ACHN (cell line): ENCODE results near the gene SLC11A1.

ENCODE experiments used
- DNase-seq: peaks from one replicate; pipeline ENCODE4 v3.0.0-alpha.2; 2015
- in situ Hi-C: cut with HindIII; loops from 2 replicates; pipeline ENCODE4 v1.10.0; 2017; ENCODE audit warnings: low sequenced_read_pairs, low pct_ligation_motif_present, low pct_unique_long_range_greater_than_20kb

Gene SLC11A1

DNA sequence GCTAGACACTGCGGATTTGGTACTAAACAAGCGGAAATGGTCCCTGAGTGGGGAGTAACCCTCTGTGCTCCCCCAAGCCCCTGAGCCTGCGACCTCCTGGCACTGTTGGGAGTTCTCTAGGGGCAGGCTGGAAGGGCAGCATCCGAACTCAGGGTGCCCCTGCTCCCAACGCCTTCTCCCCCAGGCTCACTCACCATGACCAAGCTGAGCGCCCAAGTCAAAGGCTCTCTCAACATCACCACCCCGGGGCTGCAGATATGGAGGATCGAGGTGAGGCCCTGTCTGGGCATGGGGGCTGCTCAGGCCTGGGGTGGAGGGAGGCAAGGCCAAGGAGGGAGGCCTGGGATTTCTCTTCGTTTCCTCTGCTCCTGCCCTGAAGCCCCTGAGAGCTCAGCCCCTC is 41.5 kb downstream of the SLC11A1 start:
- DNase-seq = no peak
- in situ Hi-C loops = no loop called here

GRCh38 chr2:218425531-218425930 is 43.5 kb downstream of the SLC11A1 start:
- no peak for DNase-seq
- in situ Hi-C loops = no loop called here

DNA sequence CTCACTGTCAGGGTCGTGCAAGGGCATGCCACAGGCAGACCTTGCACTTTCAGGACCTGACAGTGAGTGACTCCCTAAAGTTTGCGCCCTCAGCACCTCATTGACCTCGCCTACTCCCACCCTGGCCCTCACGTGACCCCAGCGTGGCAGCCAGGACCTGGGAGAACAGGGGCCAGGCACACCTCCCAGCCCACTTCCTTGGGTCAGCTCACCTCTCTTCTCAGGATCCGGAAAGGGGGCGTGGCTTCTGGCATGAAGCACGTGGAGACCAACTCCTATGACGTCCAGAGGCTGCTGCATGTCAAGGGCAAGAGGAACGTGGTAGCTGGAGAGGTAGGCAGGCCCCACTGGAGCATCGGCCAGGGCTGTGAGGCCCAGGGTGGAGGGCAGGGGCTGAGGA is 45.7 kb downstream of the SLC11A1 start:
- in situ Hi-C loops = no loop called here
- DNase-seq = no peak

- in situ Hi-C loops = no loop called here
- no peak for DNase-seq
Observed at GRCh38 chr2:218428846-218429558, 46.9 kb downstream of the SLC11A1 start.

DNA sequence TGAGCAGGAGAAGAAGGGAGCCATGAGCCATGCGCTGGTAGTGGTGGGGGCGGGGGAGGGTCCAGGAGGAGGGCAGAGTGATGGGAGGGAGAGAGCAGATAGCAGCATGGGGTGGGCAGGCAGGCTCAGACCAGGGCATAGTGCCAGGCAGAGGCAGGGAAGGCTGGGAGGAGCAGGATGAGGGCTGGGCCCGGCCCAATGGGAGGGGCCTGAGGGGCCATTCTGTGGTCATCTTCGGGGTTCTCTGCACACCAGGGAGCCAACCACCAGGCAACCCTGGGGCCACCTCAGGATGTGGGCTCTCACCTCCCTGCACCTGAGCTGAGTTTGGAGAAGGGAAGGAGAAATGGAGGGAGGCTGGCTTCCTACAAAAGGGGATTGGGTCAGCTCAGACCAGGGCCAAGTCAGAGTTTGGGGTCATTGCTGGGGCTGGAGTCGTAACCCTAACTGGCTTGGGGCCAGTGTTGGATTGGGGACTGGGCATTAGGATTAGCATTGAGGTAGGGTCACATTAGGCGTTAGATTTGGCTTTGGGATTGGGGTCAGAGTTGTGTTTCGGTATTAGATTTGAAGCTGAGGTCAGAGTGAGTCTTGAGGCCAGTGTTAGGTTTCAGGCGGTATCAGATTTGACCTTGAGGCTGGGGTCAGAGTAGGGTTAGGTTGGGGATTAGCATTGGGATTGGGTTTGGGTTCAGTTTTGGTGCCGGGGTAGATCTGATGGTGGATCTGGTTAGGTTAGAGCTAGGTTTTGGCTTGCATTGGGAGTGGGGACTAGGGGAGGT is 48.0 kb downstream of the SLC11A1 start:
- in situ Hi-C loops = no loop called here
- no peak for DNase-seq

- in situ Hi-C loops = no loop called here
- no peak for DNase-seq
Observed at GRCh38 chr2:218430721-218431120, 48.6 kb downstream of the SLC11A1 start.

DNA sequence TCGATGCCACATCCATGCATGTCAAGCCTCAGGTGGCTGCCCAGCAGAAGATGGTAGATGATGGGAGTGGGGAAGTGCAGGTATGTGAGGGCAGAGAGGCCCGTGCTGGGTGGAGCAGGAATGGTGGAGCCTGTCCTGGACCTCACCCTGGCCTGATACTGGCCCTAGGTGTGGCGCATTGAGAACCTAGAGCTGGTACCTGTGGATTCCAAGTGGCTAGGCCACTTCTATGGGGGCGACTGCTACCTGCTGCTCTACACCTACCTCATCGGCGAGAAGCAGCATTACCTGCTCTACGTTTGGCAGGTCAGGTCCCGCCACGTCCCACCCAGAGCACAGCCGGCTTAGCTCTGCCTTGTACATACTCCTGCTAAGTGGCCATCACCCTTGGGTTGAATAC is 49.8 kb downstream of the SLC11A1 start:
- in situ Hi-C loops = no loop called here

DNA sequence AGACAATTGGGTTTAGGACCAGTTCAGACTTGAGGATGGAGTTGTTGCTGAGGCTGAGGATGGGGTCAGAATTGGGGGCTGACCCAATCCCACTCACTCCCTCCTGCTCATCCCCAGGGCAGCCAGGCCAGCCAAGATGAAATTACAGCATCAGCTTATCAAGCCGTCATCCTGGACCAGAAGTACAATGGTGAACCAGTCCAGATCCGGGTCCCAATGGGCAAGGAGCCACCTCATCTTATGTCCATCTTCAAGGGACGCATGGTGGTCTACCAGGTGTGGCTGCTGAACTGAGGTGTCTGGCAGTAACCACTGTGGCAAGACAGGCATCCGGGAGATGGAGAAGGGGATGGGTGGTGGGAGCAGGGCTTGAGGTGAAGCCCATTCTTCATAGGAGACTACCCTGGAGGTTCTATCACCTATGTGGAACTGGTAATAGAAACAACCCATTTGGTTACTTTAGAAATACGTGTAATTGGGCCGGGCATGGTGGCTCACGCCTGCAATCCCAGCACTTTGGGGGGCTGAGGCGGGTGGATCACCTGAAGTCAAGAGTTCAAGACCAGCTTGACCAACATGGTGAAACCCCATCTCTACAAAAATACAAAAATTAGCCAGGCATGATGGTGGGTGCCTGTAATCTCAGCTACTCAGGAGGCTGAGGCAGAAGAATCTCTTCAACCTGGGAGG is 50.7 kb downstream of the SLC11A1 start:
- in situ Hi-C loops = no loop called here
- DNase-seq = no peak

More for the DNA sequence above, 49.8 kb downstream of the SLC11A1 start:
- no peak for DNase-seq

GRCh38 chr2:218434456-218434855 is 52.4 kb downstream of the SLC11A1 start:
- DNase-seq = no peak
- in situ Hi-C loops = no loop called here

DNA sequence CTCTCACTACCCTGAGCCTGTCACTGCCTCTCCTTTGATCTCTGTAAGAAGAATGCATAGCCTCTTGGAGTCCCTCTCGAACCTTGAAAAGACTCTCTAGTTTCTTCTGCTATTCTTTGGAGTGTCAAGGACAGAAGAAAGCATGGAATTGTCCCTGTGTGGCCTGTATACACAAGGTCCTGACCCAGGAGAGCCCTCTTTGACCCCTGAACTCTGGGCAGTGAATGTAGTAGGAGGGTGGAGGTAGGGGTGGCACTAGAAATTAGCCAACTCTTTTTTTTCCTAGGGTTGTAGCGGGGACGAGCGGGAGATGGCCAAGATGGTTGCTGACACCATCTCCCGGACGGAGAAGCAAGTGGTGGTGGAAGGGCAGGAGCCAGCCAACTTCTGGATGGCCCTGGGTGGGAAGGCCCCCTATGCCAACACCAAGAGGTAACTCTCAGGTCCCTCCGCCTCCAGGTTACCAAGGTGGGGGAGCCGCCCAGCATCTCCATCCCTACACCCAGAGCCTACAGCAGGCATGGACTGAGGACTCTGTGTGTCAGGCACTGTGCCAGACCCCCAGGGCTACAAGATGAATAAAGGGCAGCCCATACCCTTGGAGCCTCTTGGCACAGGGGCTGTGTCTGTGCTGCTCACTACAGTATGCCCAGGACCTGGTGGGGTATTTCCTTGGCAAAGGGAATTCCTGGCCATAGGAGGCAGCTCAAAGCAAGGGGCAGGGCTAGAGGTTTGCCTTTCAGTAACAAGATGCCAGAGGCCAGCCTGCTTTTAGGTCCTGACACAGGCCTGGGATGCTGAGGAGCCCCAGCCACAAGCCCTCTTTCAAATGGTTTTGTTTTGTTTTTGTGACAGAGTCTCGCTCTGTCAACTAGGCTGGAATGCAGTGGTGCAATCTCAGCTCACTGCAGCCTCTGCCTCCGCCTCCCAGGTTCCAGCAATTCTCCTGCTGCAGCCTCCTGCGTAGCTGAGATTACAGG is 53.2 kb downstream of the SLC11A1 start:
- in situ Hi-C loops = no loop called here
- no peak for DNase-seq

DNA sequence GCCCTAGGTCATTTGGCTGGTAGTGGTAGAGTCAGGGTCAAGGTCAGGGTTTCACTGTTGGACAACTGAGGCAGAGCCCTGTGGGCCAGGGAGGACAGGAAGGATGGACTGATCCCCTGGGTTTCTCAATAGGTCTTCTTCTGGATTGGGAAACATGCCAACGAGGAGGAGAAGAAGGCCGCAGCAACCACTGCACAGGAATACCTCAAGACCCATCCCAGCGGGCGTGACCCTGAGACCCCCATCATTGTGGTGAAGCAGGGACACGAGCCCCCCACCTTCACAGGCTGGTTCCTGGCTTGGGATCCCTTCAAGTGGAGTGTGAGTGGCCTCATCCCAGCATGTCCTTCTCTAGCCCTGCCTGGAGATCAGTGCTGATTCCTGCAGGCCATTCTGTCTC is 54.9 kb downstream of the SLC11A1 start:
- no peak for DNase-seq
- in situ Hi-C loops = no loop called here

- DNase-seq = no peak
- in situ Hi-C loops = no loop called here
Observed at GRCh38 chr2:218437969-218438368, 55.9 kb downstream of the SLC11A1 start.

DNA sequence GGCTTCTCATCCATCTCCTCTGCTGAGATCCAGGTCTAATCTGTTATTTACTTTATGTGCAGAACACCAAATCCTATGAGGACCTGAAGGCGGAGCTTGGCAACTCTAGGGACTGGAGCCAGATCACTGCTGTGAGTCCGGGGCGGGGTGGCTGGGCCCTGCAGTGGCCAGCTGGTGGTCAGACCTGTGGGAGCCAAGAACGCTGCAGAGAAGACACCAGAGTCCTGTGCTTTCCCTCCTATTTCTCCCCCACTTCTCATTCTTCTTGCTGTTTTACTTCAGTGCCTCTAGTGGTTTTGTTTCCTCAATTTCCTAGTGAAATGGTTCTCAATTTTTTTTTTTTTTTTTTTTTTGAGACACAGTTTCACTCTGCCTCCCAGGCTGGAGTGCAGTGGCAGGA is 56.5 kb downstream of the SLC11A1 start:
- no peak for DNase-seq
- in situ Hi-C loops = no loop called here

- in situ Hi-C loops = no loop called here
- no peak for DNase-seq
Observed at GRCh38 chr2:218444692-218445357, 62.8 kb downstream of the SLC11A1 start.

- DNase-seq = no peak
- in situ Hi-C loops = no loop called here
Observed at GRCh38 chr2:218445602-218446001, 63.5 kb downstream of the SLC11A1 start.
